Measurements from ENCODE around the gene SLC23A2. TPM values are rescaled to one million over a fixed set of nuclear protein-coding genes. Genes with fewer than 3 reads are reported as not detected.

Gene SLC23A2
- total RNA-seq, 2 donors from 2014 or later: 4.6 to 5.1 TPM

DNA sequence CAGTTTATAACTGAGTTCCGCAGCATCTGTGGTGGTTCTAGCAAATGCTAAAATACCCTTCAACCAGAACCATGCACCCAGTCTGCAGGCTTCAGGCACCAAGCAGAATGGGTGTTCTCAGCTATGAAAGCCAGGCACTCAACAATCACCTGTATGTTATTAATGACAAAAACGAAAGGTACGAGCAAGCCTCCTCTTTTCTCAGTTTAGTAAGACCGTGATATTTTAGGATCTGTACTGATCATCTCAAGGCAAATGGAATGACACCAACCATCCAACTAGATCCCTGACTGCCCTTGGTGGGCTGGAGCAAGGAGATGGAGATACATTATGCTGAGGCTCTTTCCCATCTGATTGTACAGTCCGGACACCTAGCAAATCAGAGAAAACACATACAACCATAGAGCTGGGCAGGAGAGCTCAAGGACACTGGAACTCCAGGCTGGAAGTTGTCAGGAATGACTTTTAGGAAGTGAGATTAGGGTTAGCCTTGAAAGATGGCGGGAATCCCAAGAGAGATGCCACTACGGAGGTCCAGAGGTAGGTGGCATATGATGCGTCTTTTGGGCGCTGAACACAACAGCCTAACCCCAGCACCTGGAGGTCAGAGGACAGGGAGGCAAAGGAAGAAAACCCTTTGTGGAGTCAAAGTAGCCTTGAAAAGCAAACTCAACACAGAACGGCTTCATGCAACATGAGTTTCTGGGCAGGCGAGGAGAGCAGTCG, 33.4 kb downstream of the SLC23A2 start:
- no peak overlapping the region for H3K9ac ChIP-seq (ENCODE audit: low read depth in 2 of 2, low read length in 2 of 2)
- no peaks in the 10 kb centered on the region for H3K9me3 ChIP-seq
- H3K36me3 ChIP-seq: no peaks in the 10 kb centered on the region
- intact Hi-C loops (cut with DNase I): no loop called here
- H3K4me3 ChIP-seq: no peak overlapping the region
- DNase-seq: no peak
- no peaks in the 10 kb centered on the region for H3K27me3 ChIP-seq
- H3K4me1 ChIP-seq: no peaks in the 10 kb centered on the region
- no peak overlapping the region for H3K27ac ChIP-seq
- TF ChIP-seq, protein P1, sequence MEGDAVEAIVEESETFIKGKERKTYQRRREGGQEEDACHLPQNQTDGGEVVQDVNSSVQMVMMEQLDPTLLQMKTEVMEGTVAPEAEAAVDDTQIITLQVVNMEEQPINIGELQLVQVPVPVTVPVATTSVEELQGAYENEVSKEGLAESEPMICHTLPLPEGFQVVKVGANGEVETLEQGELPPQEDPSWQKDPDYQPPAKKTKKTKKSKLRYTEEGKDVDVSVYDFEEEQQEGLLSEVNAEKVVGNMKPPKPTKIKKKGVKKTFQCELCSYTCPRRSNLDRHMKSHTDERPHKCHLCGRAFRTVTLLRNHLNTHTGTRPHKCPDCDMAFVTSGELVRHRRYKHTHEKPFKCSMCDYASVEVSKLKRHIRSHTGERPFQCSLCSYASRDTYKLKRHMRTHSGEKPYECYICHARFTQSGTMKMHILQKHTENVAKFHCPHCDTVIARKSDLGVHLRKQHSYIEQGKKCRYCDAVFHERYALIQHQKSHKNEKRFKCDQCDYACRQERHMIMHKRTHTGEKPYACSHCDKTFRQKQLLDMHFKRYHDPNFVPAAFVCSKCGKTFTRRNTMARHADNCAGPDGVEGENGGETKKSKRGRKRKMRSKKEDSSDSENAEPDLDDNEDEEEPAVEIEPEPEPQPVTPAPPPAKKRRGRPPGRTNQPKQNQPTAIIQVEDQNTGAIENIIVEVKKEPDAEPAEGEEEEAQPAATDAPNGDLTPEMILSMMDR (IDR thresholded peaks at IDR 0.05): no peak

DNA sequence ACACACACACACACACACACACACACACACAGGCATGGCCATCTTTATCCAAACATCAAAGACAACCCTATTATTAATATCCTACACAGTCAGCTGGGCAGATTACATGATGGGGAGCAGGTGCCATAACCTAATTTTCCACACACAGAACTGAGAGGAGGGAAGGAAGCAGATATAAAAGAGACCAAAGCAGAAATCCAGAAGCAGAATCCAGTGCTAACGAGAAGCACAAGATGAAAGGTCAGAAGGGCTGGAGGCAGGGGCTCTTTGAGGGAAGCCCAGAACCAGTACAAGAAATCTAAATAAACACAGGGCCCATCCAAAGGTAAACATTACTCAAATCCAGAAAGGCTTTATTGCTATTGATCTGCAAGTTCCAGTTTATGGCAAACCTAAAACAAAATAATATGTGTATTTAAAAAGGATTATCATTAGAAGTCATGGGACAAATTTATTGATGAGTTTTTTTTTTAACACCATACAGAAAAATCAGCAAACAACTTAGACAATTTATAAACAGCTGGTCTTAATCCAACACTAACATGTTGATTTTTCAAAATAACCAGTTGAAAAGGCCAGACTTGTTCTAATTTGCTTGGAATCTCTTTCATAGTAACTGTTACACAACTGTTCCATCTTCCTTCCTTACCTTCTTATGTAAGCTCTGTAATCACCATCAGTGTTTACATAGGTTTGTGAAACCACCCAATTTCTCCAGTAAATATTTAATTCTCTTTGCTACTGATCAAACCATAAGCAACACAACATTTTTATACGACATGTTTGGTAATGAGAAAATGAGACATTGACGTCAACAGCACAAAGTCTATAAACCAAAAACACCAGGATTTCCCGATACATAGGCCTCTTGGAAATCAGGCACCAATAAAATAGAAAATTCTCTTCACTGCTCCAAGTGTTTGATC, 34.2 kb downstream of the SLC23A2 start:
- intact Hi-C loops (cut with DNase I): no loop called here
- Histone ChIP-seq H3K27me3 (no peaks in the 10 kb centered on the region), H3K4me3 (no peak overlapping the region), H3K9me3 (no peaks in the 10 kb centered on the region), H3K27ac (no peak overlapping the region), H3K4me1 (no peaks in the 10 kb centered on the region), H3K9ac (ENCODE audit: low read depth in 2 of 2, low read length in 2 of 2) (no peak overlapping the region), H3K36me3 (no peaks in the 10 kb centered on the region)
- no peak for DNase-seq
- TF ChIP-seq, protein P1 (IDR thresholded peaks at IDR 0.05): no peak

DNA sequence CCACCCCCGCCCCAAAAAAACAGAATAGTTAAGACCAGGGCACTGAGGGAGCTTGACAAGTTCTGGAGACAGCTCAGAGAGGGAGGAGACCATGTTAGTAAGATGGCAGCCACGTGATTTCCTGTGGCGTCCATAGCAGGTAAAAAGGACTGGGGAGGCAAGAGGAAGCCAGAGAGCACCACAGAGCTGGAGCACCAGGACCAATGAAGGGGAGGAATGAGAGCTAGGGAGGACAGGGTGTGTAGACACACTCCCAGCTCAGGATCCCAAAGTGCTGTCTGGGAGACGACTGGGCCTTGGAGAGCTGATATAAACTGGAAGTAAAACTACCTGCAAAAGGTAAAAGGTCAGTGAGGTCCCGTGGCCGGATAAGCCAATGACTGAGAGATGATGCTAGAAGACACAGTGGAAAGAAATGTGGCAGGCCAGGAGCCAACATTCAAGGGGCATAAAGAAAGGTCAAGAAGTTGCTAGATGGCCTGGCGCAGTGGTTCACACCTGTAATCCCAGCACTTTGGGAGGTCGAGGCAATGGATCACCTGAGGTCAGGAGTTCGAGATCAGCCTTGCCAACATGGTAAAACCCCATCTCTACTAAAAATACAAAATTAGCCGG, 39.0 kb downstream of the SLC23A2 start:
- H3K36me3 ChIP-seq: no peaks in the 10 kb centered on the region
- no peak for DNase-seq
- H3K9me3 ChIP-seq: no peaks in the 10 kb centered on the region
- no peak overlapping the region for H3K9ac ChIP-seq (ENCODE audit: low read depth in 2 of 2, low read length in 2 of 2)
- no peak overlapping the region for H3K27ac ChIP-seq
- no peaks in the 10 kb centered on the region for H3K4me1 ChIP-seq
- H3K27me3 ChIP-seq: no peaks in the 10 kb centered on the region
- TF ChIP-seq, protein P1 (IDR thresholded peaks at IDR 0.05): no peak
- intact Hi-C loops (cut with DNase I): no loop called here
- H3K4me3 ChIP-seq: no peak overlapping the region

DNA sequence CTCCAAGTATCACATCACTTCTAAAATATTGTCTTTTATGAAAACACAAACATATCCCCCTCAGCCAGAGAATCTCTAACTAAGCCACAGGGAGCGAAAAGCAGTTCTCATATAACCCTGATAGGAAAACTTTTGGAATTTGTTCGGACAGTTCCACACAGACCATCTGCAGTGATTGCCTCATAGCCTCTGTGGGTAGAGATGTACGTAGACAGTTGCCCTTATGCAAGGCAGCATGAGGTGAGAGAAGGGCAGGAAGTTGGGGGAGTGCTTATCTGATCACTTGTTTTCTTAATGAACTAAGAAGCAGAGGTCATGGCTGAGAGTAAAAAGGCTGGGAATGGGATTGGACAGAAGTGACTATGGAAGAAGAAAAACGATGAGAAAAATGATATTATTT, 39.6 kb downstream of the SLC23A2 start:
- Histone ChIP-seq H3K4me1 (no peaks in the 10 kb centered on the region), H3K27me3 (no peaks in the 10 kb centered on the region), H3K27ac (no peak overlapping the region), H3K36me3 (no peaks in the 10 kb centered on the region), H3K4me3 (no peak overlapping the region), H3K9me3 (no peaks in the 10 kb centered on the region), H3K9ac (ENCODE audit: low read depth in 2 of 2, low read length in 2 of 2) (no peak overlapping the region)
- DNase-seq: no peak
- TF ChIP-seq, protein P1 (IDR thresholded peaks at IDR 0.05): no peak
- intact Hi-C loops (cut with DNase I): no loop called here

DNA sequence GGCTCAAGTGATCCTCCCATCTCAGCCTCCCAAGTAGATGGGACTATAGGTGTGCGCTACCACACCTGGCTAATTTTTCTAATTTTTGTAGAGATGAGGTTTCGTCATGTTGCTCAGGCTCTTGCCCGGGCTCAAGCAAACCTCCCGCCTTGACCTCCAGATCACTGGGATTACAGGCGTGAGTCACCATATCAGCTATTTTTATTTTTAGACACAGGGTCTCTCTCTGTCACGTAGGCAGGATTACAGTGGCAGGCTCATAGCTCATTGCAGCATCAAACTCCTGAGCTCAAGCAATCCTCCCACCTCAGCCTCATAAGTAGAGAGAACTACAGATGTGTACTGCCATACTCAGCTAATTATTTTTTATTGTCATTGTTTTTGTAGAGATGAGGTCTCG, 41.7 kb downstream of the SLC23A2 start:
- TF ChIP-seq, protein P1 (IDR thresholded peaks at IDR 0.05): no peak
- no peak overlapping the region for H3K9ac ChIP-seq (ENCODE audit: low read depth in 2 of 2, low read length in 2 of 2)
- H3K9me3 ChIP-seq: no peaks in the 10 kb centered on the region
- H3K4me1 ChIP-seq: no peaks in the 10 kb centered on the region
- no peaks in the 10 kb centered on the region for H3K36me3 ChIP-seq
- H3K27me3 ChIP-seq: no peaks in the 10 kb centered on the region
- no peak for DNase-seq
- intact Hi-C loops (cut with DNase I): no loop called here
- H3K4me3 ChIP-seq: no peak overlapping the region
- H3K27ac ChIP-seq: no peak overlapping the region

Measured in colonic mucosa (tissue), 4 donors.